Epithelial cell of esophagus (primary cell): Measurements from ENCODE around the gene RBM12.

Experiments
- DNase-seq: peaks from one replicate; pipeline ENCODE4 v3.0.0; 2010; ENCODE audit warnings: low read depth
- H3K4me3 ChIP-seq: 2 replicates; pipeline ENCODE4 v1.5.1; 2011; ENCODE audit warnings: mild to moderate bottlenecking, low read length, control low read depth
- TF ChIP-seq, protein P1 (sequence below): IDR thresholded peaks from 2 replicates; pipeline ENCODE4 v1.5.1; 2011; ENCODE audit warnings: low read depth, mild to moderate bottlenecking, low read length, control low read depth, inconsistent platforms; ENCODE audit not compliant: insufficient read depth; ENCODE audit errors: missing control alignments

Gene RBM12

GRCh38 chr20:35660122-35660937, 4.4 kb downstream of the RBM12 start:
- no peak overlapping the region for H3K4me3 ChIP-seq
- TF ChIP-seq, protein P1, sequence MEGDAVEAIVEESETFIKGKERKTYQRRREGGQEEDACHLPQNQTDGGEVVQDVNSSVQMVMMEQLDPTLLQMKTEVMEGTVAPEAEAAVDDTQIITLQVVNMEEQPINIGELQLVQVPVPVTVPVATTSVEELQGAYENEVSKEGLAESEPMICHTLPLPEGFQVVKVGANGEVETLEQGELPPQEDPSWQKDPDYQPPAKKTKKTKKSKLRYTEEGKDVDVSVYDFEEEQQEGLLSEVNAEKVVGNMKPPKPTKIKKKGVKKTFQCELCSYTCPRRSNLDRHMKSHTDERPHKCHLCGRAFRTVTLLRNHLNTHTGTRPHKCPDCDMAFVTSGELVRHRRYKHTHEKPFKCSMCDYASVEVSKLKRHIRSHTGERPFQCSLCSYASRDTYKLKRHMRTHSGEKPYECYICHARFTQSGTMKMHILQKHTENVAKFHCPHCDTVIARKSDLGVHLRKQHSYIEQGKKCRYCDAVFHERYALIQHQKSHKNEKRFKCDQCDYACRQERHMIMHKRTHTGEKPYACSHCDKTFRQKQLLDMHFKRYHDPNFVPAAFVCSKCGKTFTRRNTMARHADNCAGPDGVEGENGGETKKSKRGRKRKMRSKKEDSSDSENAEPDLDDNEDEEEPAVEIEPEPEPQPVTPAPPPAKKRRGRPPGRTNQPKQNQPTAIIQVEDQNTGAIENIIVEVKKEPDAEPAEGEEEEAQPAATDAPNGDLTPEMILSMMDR = no peak
- no peak for DNase-seq

DNA sequence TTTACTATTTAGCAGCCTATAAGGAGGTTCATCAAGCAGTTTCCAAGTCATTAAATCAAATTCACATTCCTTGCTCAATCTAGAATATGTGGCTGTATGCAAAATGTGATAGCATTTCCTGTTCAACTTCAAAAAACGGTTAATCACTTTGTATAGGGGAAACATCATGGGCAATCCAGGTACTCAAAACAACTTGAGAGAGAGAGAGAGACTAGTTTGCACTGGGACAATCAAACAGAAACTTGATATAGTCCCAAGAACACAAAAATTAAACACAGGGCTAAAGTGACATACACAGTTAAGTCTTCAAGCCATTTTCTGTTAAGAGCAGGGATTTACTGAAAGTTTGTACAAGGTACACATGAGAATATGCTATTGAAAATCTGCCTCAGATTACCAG, 7.4 kb downstream of the RBM12 start:
- H3K4me3 ChIP-seq = no peak overlapping the region
- no peak for DNase-seq
- TF ChIP-seq, protein P1 = no peak

GRCh38 chr20:35654415-35654814, 10.3 kb downstream of the RBM12 start:
- DNase-seq = no peak
- no peak overlapping the region for H3K4me3 ChIP-seq
- TF ChIP-seq, protein P1 = no peak

- TF ChIP-seq, protein P1 = no peak
- H3K4me3 ChIP-seq = no peak overlapping the region
- no peak for DNase-seq
Observed at GRCh38 chr20:35653893-35654292, 10.8 kb downstream of the RBM12 start.

DNA sequence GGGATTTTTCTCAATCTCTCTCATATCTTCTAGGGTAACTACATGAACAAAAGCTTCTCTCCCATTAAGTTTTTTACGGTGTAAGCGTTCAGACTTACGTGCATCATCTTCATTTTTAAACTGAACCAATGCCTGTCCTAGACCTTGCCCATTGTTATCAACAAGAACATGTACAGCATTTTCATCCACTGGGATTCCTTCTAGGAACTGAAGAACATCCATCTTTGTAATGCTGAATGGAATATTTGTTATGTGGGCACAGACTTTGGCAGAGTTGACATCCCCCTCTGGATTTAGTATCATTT, 11.3 kb downstream of the RBM12 start:
- no peak overlapping the region for H3K4me3 ChIP-seq
- DNase-seq = no peak
- TF ChIP-seq, protein P1 = no peak

DNA sequence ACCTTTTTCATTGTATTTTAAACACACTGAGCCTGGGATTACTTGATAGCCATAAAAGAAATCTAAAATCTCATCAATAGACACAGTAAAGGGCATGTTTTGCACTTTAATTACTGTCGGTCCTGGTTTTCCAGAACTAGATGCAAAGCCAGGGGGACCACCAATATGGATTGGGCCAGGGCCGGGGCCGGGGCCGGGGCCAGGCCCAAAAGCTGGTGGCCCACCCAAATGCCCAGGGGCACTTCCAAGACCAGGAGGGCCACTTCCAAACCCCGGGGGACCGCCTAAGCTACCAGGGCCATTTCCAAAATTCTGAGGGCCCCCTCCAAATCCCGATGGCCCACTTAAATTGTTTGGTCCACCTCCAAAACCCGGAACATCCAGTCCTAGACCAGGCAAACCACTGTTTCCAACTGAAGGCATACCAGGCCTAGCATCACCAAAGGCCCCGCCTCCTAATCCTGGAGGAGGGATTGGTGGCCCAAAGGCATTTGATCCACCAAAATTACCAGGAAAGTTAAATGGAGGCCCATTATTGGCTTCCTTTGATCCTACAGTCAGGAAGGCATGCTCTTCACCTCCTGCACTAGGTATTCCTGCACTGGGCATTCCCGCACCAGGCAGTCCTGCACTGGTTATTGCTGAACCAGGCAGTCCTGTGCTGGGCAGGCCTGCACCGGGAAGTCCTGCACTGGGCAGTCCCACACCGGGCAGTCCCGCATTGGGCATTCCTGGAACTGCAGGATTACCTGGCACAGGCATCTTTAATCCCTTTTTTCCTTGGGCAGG, 11.9 kb downstream of the RBM12 start:
- DNase-seq = no peak
- TF ChIP-seq, protein P1 = no peak
- H3K4me3 ChIP-seq = no peak overlapping the region
